HepG2 (cell line): ENCODE data around the gene ARL2. TPM values are rescaled to one million over a fixed set of nuclear protein-coding genes. Genes with fewer than 3 reads are reported as not detected.
A peak's percentile ranks its signal among the peaks of the same experiment; 100 is the strongest.

ENCODE experiments used
- FOXC1 ChIP-seq: sonication (generic); formaldehyde crosslinking; IDR thresholded peaks from 2 replicates; pipeline ENCODE4 v1.8.0; 2022; ENCODE audit warnings: mild to moderate bottlenecking, missing genetic modification reagents, borderline replicate concordance
- HNF4A ChIP-seq: sonication (generic); formaldehyde crosslinking; IDR thresholded peaks from 2 replicates; pipeline ENCODE4 v1.4.0; 2020; ENCODE audit warnings: missing genetic modification reagents
- KLF6 ChIP-seq: IDR thresholded peaks from 2 replicates; pipeline ENCODE4 v1.8.0; 2016; ENCODE audit warnings: missing biosample characterization, missing genetic modification reagents
- MBD4 ChIP-seq: IDR thresholded peaks from 2 replicates; pipeline ENCODE4 v1.6.1; 2012; ENCODE audit warnings: low read length, inconsistent platforms, borderline replicate concordance
- PATZ1 ChIP-seq: sonication (generic); formaldehyde crosslinking; IDR thresholded peaks from 2 replicates; pipeline ENCODE4 v1.4.0; 2020; ENCODE audit warnings: missing genetic modification reagents
- PHF8 ChIP-seq: sonication (generic); formaldehyde crosslinking; IDR thresholded peaks from 2 replicates; pipeline ENCODE4 v1.5.0; 2020; ENCODE audit warnings: missing genetic modification reagents
- RFXAP ChIP-seq: sonication (generic); formaldehyde crosslinking; IDR thresholded peaks from 2 replicates; pipeline ENCODE4 v1.4.0; 2020; ENCODE audit warnings: missing genetic modification reagents, borderline replicate concordance
- SMAD1 ChIP-seq: sonication (generic); formaldehyde crosslinking; IDR thresholded peaks from 2 replicates; pipeline ENCODE4 v1.4.0; 2020; ENCODE audit warnings: missing genetic modification reagents, low read depth, mild to moderate bottlenecking, borderline replicate concordance
- SP4 ChIP-seq: sonication (generic); formaldehyde crosslinking; IDR thresholded peaks from 2 replicates; pipeline ENCODE4 v1.8.1; 2023; ENCODE audit warnings: mild to moderate bottlenecking, missing genetic modification reagents
- SRSF1 ChIP-seq: fragments of 200-400 bp; formaldehyde crosslinking; optimal IDR thresholded peaks from 2 replicates; pipeline ENCODE3; 2017; ENCODE audit warnings: mild to moderate bottlenecking, low read depth, low read length, moderate library complexity
- TBX2 ChIP-seq: sonication (generic); formaldehyde crosslinking; IDR thresholded peaks from 2 replicates; pipeline ENCODE4 v1.5.0; 2020; ENCODE audit warnings: missing genetic modification reagents, mild to moderate bottlenecking, borderline replicate concordance
- YEATS4 ChIP-seq: sonication (generic); formaldehyde crosslinking; IDR thresholded peaks from 2 replicates; pipeline ENCODE4 v1.4.0; 2020; ENCODE audit warnings: missing genetic modification reagents, borderline replicate concordance
- ZMYM3 ChIP-seq: sonication (generic); formaldehyde crosslinking; IDR thresholded peaks from 2 replicates; pipeline ENCODE4 v1.5.1; 2020; ENCODE audit warnings: mild to moderate bottlenecking, missing genetic modification reagents
- ZNF607 ChIP-seq: sonication (generic); formaldehyde crosslinking; IDR thresholded peaks from 2 replicates; pipeline ENCODE4 v1.5.1; 2020; ENCODE audit warnings: missing genetic modification reagents, mild to moderate bottlenecking, borderline replicate concordance
- polyA plus RNA-seq, 8 experiments: library from polyadenylated mRNA; depleted of rRNA in 3 of 8; stranded (reverse) in 7 of 8; unstranded in 1 of 8; fragments of >200 nt; fragmentation: Illumina TruSeq in 4 of 8; extraction: Trizol in 4 of 8; gene quantifications; 2 replicates each; pipeline versions ENCODE4 v1.2.1 to v1.2.3, GENCODE V29; 2011 to 2016; ENCODE audit warnings: low read depth in 4 of 8, missing spikeins in 1 of 8, mixed read lengths in 1 of 8; ENCODE audit not compliant: insufficient read depth in 1 of 8
- total RNA-seq, 5 experiments: library from RNA; depleted of rRNA; stranded (reverse); fragments of >200 nt; fragmentation: Illumina TruSeq; extraction: Trizol; gene quantifications; 2 replicates each; pipeline ENCODE4 v1.2.3, GENCODE V29; 2016; ENCODE audit warnings: low read depth in 1 of 5
- TF ChIP-seq, protein P1 (sequence below): sonication (generic); formaldehyde crosslinking; conservative IDR thresholded peaks from 2 replicates; pipeline ENCODE4 v1.4.0; 2020; ENCODE audit warnings: mild to moderate bottlenecking, missing genetic modification reagents, moderate library complexity

ARL2 gene
- total and polyA plus RNA-seq, 2 of the 13 experiments (the other 11 are each of a cell fraction or from before 2014, with no cell fraction given), result 82.9 to 84.4 TPM

GRCh38 chr11:65058419-65059054 lies 44.6 kb downstream of the ARL2 start, which contains the start of gene NAALADL1 (continued):
- no peak for TF ChIP-seq KLF6 (CRISPR knock-in tag)
- peak; percentile 78 for TF ChIP-seq PATZ1 (CRISPR knock-in tag)
- TF ChIP-seq TBX2, result no peak
- TF ChIP-seq ZMYM3 (CRISPR knock-in tag), result peak; percentile 39
- no peak for TF ChIP-seq SRSF1
- peak; percentile 81 for TF ChIP-seq HNF4A (CRISPR knock-in tag)
- peak; percentile 60; the same call in 1 of the 2 replicates for TF ChIP-seq SP4 (CRISPR knock-in tag)
- TF ChIP-seq YEATS4 (CRISPR knock-in tag), result 0 out of 2 replicates have a peak, but pooled peaks have one; percentile 28
- no peak for TF ChIP-seq MBD4
- TF ChIP-seq RFXAP (CRISPR knock-in tag), result peak; percentile 7; the same call in 1 of the 2 replicates
- TF ChIP-seq SMAD1 (CRISPR knock-in tag), result no peak
- TF ChIP-seq, protein P1, sequence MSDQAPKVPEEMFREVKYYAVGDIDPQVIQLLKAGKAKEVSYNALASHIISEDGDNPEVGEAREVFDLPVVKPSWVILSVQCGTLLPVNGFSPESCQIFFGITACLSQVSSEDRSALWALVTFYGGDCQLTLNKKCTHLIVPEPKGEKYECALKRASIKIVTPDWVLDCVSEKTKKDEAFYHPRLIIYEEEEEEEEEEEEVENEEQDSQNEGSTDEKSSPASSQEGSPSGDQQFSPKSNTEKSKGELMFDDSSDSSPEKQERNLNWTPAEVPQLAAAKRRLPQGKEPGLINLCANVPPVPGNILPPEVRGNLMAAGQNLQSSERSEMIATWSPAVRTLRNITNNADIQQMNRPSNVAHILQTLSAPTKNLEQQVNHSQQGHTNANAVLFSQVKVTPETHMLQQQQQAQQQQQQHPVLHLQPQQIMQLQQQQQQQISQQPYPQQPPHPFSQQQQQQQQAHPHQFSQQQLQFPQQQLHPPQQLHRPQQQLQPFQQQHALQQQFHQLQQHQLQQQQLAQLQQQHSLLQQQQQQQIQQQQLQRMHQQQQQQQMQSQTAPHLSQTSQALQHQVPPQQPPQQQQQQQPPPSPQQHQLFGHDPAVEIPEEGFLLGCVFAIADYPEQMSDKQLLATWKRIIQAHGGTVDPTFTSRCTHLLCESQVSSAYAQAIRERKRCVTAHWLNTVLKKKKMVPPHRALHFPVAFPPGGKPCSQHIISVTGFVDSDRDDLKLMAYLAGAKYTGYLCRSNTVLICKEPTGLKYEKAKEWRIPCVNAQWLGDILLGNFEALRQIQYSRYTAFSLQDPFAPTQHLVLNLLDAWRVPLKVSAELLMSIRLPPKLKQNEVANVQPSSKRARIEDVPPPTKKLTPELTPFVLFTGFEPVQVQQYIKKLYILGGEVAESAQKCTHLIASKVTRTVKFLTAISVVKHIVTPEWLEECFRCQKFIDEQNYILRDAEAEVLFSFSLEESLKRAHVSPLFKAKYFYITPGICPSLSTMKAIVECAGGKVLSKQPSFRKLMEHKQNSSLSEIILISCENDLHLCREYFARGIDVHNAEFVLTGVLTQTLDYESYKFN (CRISPR knock-in tag), result peak; percentile 81; the same call in 1 of the 2 replicates
- 0 out of 2 replicates have a peak, but pooled peaks have one; percentile 31 for TF ChIP-seq FOXC1 (CRISPR knock-in tag)
- TF ChIP-seq ZNF607, result no peak
- no peak for TF ChIP-seq PHF8 (CRISPR knock-in tag)
